A549 (cell line): ENCODE data around the gene MTFMT. TPM values are rescaled to one million over a fixed set of nuclear protein-coding genes. Genes with fewer than 3 reads are reported as not detected.

Source experiments
- ATAC-seq, 2 experiments: fragments of 200-7000 bp in 1 of 2; fragments of >200 bp in 1 of 2; cut with Nextera tagmentation in 1 of 2; cut with Tn5 transposase in 1 of 2; 3 replicates each; pipeline versions ENCODE4 v1.8.0 to v1.9.1; 2018 to 2020; ENCODE audit warnings: mild to moderate bottlenecking in 1 of 2, moderate library complexity in 1 of 2
- CTCF ChIA-PET: fragments of 300-600 bp; sonication (Branson Sonifier 250); formaldehyde crosslinking; extraction: SDS; loops from one replicate; lab custom pipeline; 2021; ENCODE audit warnings: antibody characterized with exemption, inconsistent platforms; lab: Yijun Ruan, JAX
- POLR2A ChIA-PET: fragments of 350-600 bp; formaldehyde crosslinking; extraction: SDS; loops from one replicate; lab custom pipeline; 2021; ENCODE audit warnings: antibody characterized with exemption, inconsistent platforms; lab: Yijun Ruan, JAX
- DNase-seq, 2 experiments: peaks; one replicate each; pipeline versions ENCODE4 v3.0.0 to v3.0.0-alpha.2; 2011 to 2016; ENCODE audit warnings: low read depth in 1 of 2, low spot score in 1 of 2
- FAIRE-seq: peaks from 2 replicates; lab custom pipeline; 2011; peaks lifted over from hg19 to GRCh38; lab: Jason Lieb, UNC
- H3K27ac ChIP-seq, 2 experiments: fragments of >200 bp; sonication (Bioruptor Twin); formaldehyde crosslinking; 3 replicates each; pipeline ENCODE4 v1.5.1; 2016 to 2017
- H3K4me1 ChIP-seq: fragments of >200 bp; sonication (Bioruptor Twin); formaldehyde crosslinking; 3 replicates; pipeline ENCODE4 v1.6.1; 2016
- H3K4me2 ChIP-seq: fragments of >200 bp; sonication (Bioruptor Twin); formaldehyde crosslinking; 3 replicates; pipeline ENCODE4 v1.6.1; 2016
- H3K4me3 ChIP-seq: fragments of >200 bp; sonication (Bioruptor Twin); formaldehyde crosslinking; 3 replicates; pipeline ENCODE4 v1.5.1; 2016
- H3K9me3 ChIP-seq: fragments of >200 bp; sonication (Bioruptor Twin); formaldehyde crosslinking; 3 replicates; pipeline ENCODE4 v1.6.1; 2016
- CBX2 ChIP-seq: fragments of 200-600 bp; sonication (generic); IDR thresholded peaks from 2 replicates; pipeline ENCODE4 v1.6.1; 2016; ENCODE audit warnings: low read depth, mild to moderate bottlenecking, borderline replicate concordance
- CEBPB ChIP-seq, 2 experiments: fragments of >200 bp in 1 of 2; sonication (Bioruptor Twin) in 1 of 2; formaldehyde crosslinking in 1 of 2; IDR thresholded peaks; 2 replicates each; pipeline ENCODE4 v1.6.1; 2012 to 2016
- CHD4 ChIP-seq: fragments of 200-600 bp; sonication (generic); IDR thresholded peaks from 2 replicates; pipeline ENCODE4 v1.6.1; 2016; ENCODE audit warnings: antibody characterized with exemption, mild to moderate bottlenecking, borderline replicate concordance
- EHF ChIP-seq: fragments of 250-450 bp; sonication (Bioruptor Pico); IDR thresholded peaks from 2 replicates; pipeline ENCODE4 v1.5.0; 2020; ENCODE audit warnings: mild to moderate bottlenecking
- EP300 ChIP-seq, 2 experiments: fragments of >200 bp; sonication (Bioruptor Twin); formaldehyde crosslinking; IDR thresholded peaks; 2 replicates in 1 of 2; 3 replicates in 1 of 2; pipeline ENCODE4 v1.6.1; 2016 to 2017
- ESRRA ChIP-seq: fragments of 150-350 bp; IDR thresholded peaks from 2 replicates; pipeline ENCODE4 v1.6.1; 2014; ENCODE audit warnings: mild to moderate bottlenecking, low read length, borderline replicate concordance
- FOSB ChIP-seq: fragments of 250-450 bp; sonication (Bioruptor Pico); IDR thresholded peaks from 2 replicates; pipeline ENCODE4 v1.5.0; 2020; ENCODE audit warnings: mild to moderate bottlenecking, moderate library complexity
- GATA3 ChIP-seq: IDR thresholded peaks from 2 replicates; pipeline ENCODE4 v1.6.1; 2012; ENCODE audit warnings: borderline replicate concordance
- HDAC2 ChIP-seq: fragments of 200-600 bp; sonication (generic); IDR thresholded peaks from 2 replicates; pipeline ENCODE4 v1.6.1; 2016
- HOXA7 ChIP-seq: fragments of 250-450 bp; sonication (Bioruptor Pico); IDR thresholded peaks from 2 replicates; pipeline ENCODE4 v1.5.0; 2020; ENCODE audit warnings: mild to moderate bottlenecking, moderate library complexity
- HOXB13 ChIP-seq: fragments of 250-450 bp; sonication (Bioruptor Pico); IDR thresholded peaks from 2 replicates; pipeline ENCODE4 v1.5.0; 2020; ENCODE audit warnings: low read depth, mild to moderate bottlenecking, moderate library complexity
- HOXB5 ChIP-seq: fragments of 250-450 bp; sonication (Bioruptor Pico); IDR thresholded peaks from 2 replicates; pipeline ENCODE4 v1.5.0; 2020; ENCODE audit warnings: mild to moderate bottlenecking, moderate library complexity
- JUN ChIP-seq, 2 experiments: fragments of >200 bp; sonication (Bioruptor Twin); formaldehyde crosslinking; IDR thresholded peaks; 2 replicates in 1 of 2; 3 replicates in 1 of 2; pipeline ENCODE4 v1.6.1; 2016 to 2017
- JUNB ChIP-seq: fragments of >200 bp; sonication (Bioruptor Twin); formaldehyde crosslinking; IDR thresholded peaks from 2 replicates; pipeline ENCODE4 v1.6.1; 2016
- MAFK ChIP-seq: fragments of 450-650 bp; IDR thresholded peaks from 2 replicates; pipeline ENCODE4 v1.6.1; 2014; ENCODE audit not compliant: partially characterized antibody
- MYC ChIP-seq: IDR thresholded peaks from 2 replicates; pipeline ENCODE4 v1.6.1; 2012; ENCODE audit warnings: mild to moderate bottlenecking, inconsistent platforms, low read length, improper control_type of control experiment, borderline replicate concordance
- NFE2L2 ChIP-seq: fragments of 150-350 bp; conservative IDR thresholded peaks from 2 replicates; pipeline ENCODE4 v1.6.1; 2014; ENCODE audit warnings: low read length
- NR3C1 ChIP-seq: fragments of >200 bp; sonication (Bioruptor Twin); formaldehyde crosslinking; IDR thresholded peaks from 3 replicates; pipeline ENCODE4 v1.6.1; 2017
- RARB ChIP-seq: fragments of 250-450 bp; sonication (Bioruptor Pico); IDR thresholded peaks from 2 replicates; pipeline ENCODE4 v1.8.0; 2021; ENCODE audit warnings: mild to moderate bottlenecking, moderate library complexity
- SMC3 ChIP-seq: fragments of >200 bp; sonication (Bioruptor Twin); formaldehyde crosslinking; IDR thresholded peaks from 3 replicates; pipeline ENCODE4 v1.6.1; 2018; ENCODE audit warnings: inconsistent platforms
- TFCP2L1 ChIP-seq: fragments of 250-450 bp; sonication (Bioruptor Pico); IDR thresholded peaks from 2 replicates; pipeline ENCODE4 v1.5.0; 2021; ENCODE audit warnings: mild to moderate bottlenecking
- TP53 ChIP-seq: fragments of 250-450 bp; sonication (Bioruptor Pico); IDR thresholded peaks from 2 replicates; pipeline ENCODE4 v1.5.0; 2021; ENCODE audit warnings: mild to moderate bottlenecking, moderate library complexity
- ZFP36 ChIP-seq: fragments of 450-650 bp; IDR thresholded peaks from 2 replicates; pipeline ENCODE4 v1.6.1; 2014; ENCODE audit warnings: borderline replicate concordance; ENCODE audit not compliant: partially characterized antibody
- WGBS: methylation state at CpG from one replicate; pipeline ENCODE4 v1.1.6; 2017; ENCODE audit errors: missing lambda C conversion rate; 5-methylcytosine and 5-hydroxymethylcytosine counted together
- polyA plus RNA-seq, 4 experiments: library from polyadenylated mRNA; depleted of rRNA in 3 of 4; stranded (reverse); fragments of >200 nt; fragmentation: RNase III in 1 of 4; extraction: RNeasy Plus Mini Kit Qiagen cat#74134 plus additional on column Dnase treatment in 1 of 4; gene quantifications; 2 replicates in 3 of 4; 3 replicates in 1 of 4; pipeline ENCODE4 v1.2.3, GENCODE V29; 2011 to 2017
- TF ChIP-seq, protein P1 (sequence below): IDR thresholded peaks from 2 replicates; pipeline ENCODE4 v1.6.1; 2012; ENCODE audit warnings: low read depth, borderline replicate concordance
- TF ChIP-seq, protein P2 (sequence below): fragments of >200 bp; sonication (Bioruptor Twin); formaldehyde crosslinking; IDR thresholded peaks from 3 replicates; pipeline ENCODE4 v1.6.1; 2016
- TF ChIP-seq, protein P3 (sequence below): IDR thresholded peaks from 2 replicates; pipeline ENCODE4 v1.6.1; 2012
- TF ChIP-seq, protein P4 (sequence below): fragments of 250-450 bp; sonication (Bioruptor Pico); IDR thresholded peaks from 2 replicates; pipeline ENCODE4 v1.5.0; 2021; ENCODE audit warnings: mild to moderate bottlenecking, moderate library complexity, borderline replicate concordance
- TF ChIP-seq, protein P5 (sequence below): fragments of 150-350 bp; IDR thresholded peaks from 2 replicates; pipeline ENCODE4 v1.6.1; 2014; ENCODE audit warnings: low read depth, mild to moderate bottlenecking, low read length

MTFMT gene
- polyA plus RNA-seq, 2 of the 4 experiments (the other 2 are of a cell fraction) = 21.4 to 23.4 TPM

DNA sequence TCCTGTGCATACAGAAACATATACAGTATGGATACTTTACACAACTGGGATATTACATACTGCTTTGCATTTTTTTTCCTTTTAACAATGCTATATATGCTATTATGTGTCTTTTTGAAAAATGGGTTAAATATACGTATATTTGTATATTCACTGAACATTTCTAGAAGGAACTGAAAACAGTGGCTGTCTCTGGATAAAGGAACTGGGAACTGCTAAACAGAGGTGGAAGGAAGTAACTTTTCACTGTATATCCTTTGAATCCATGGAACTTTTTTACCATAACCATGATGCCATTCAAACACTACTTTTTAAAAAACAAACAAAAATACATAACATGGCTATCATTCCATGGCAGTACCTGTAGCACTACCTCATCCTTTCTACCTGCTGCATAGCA, 1.8 kb downstream of the MTFMT start:
- TF ChIP-seq ESRRA (no peak), EP300 (IDR thresholded peaks at IDR 0.05) (no peak), HOXB5 (no peak), NR3C1 (no peak), TP53 (CRISPR knock-in tag) (no peak), EHF (CRISPR knock-in tag) (no peak), MYC (no peak)
- TF ChIP-seq, protein P1, sequence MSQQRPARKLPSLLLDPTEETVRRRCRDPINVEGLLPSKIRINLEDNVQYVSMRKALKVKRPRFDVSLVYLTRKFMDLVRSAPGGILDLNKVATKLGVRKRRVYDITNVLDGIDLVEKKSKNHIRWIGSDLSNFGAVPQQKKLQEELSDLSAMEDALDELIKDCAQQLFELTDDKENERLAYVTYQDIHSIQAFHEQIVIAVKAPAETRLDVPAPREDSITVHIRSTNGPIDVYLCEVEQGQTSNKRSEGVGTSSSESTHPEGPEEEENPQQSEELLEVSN = no peak
- TF ChIP-seq, all 56 proteins: peak for 0
- Histone ChIP-seq H3K27ac (no peak overlapping the region; a peak in 1 of 6 replicates), H3K4me1 (peaks cover 18% of the 10 kb centered on the region), H3K9me3 (no peaks in the 10 kb centered on the region), H3K4me2 (peak overlapping the region; percentile 98), H3K4me3 (peak overlapping the region; percentile 73; the same call in 2 of the 3 replicates)
- no peak for ATAC-seq
- no peak for FAIRE-seq
- 91% methylated on average over 1 of the region's 1 CpG for WGBS
- POLR2A ChIA-PET = no interaction called here
- CTCF ChIA-PET = interaction anchor here (0.8 to 1.7 kb wide), 2 partner anchors 18 to 50 kb away, joined by 3 to 6 read pairs; no protein-coding TSS in a partner anchor
- DNase-seq = no peak

DNA sequence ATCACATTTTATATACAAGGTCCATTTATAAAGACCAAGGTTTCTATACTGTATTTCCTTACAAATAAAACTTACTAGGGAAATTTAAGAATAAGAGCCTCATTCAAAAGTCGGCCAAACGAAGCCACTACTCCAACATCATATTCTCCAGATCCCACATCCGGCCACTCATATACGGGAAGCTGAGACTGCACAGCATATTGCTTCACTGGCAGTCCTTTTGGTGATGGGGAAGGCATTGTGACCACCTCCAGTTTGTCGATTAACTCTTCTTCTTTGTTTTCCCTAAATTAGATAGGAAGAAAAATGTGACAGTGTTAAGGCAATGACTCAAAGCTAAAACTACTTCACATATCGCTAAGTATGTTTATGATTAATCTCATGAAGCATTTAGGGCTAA, 2.7 kb downstream of the MTFMT start:
- FAIRE-seq = no peak
- CTCF ChIA-PET = interaction anchor here (0.6 to 1.7 kb wide), 5 partner anchors 13 to 270 kb away, joined by 3 to 6 read pairs (median 4); no protein-coding TSS in a partner anchor

DNA sequence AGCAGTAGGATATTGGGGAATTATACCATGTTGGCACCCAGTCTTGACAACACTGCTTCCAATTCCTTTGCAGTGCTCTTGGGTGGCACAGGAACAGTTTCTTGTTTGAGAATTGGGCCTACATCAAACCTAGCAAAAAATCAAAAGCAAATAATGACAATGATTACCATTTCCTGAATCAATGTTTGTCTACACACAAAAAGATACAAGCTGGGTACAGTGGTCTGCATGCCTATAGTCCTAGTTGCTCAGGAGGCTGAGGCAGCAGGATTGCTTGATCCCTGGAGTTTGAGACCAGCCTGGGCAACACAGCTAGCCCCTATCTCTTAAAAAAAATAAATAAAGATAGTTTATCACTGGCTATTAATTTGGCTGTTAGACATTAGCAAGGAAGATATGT, 8.0 kb downstream of the MTFMT start:
- Histone ChIP-seq H3K4me3 (no peak overlapping the region), H3K4me1 (peaks cover 13% of the 10 kb centered on the region; the same call in 2 of the 3 replicates), H3K4me2 (no peak overlapping the region), H3K27ac (no peak overlapping the region), H3K9me3 (no peaks in the 10 kb centered on the region)
- POLR2A ChIA-PET = no interaction called here
- CTCF ChIA-PET = interaction anchor here (0.6 to 5.2 kb wide), 6 partner anchors 12 to 553 kb away, joined by 3 to 16 read pairs (median 3); no protein-coding TSS in a partner anchor
- DNase-seq (no peak), ATAC-seq (no peak), FAIRE-seq (peak; percentile 43)
- TF ChIP-seq, protein P2, sequence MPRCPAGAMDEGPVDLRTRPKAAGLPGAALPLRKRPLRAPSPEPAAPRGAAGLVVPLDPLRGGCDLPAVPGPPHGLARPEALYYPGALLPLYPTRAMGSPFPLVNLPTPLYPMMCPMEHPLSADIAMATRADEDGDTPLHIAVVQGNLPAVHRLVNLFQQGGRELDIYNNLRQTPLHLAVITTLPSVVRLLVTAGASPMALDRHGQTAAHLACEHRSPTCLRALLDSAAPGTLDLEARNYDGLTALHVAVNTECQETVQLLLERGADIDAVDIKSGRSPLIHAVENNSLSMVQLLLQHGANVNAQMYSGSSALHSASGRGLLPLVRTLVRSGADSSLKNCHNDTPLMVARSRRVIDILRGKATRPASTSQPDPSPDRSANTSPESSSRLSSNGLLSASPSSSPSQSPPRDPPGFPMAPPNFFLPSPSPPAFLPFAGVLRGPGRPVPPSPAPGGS = no peak
- TF ChIP-seq ESRRA (no peak), TFCP2L1 (CRISPR knock-in tag) (no peak), MYC (no peak), HOXA7 (CRISPR knock-in tag) (no peak), NFE2L2 (no peak), CEBPB (IDR thresholded peaks at IDR 0.05) (no peak), HDAC2 (no peak), GATA3 (no peak), SMC3 (no peak), MAFK (no peak), CBX2 (no peak)
- TF ChIP-seq, protein P3, sequence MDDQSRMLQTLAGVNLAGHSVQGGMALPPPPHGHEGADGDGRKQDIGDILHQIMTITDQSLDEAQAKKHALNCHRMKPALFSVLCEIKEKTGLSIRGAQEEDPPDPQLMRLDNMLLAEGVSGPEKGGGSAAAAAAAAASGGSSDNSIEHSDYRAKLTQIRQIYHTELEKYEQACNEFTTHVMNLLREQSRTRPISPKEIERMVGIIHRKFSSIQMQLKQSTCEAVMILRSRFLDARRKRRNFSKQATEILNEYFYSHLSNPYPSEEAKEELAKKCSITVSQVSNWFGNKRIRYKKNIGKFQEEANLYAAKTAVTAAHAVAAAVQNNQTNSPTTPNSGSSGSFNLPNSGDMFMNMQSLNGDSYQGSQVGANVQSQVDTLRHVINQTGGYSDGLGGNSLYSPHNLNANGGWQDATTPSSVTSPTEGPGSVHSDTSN = no peak

More for the DNA sequence above, 2.7 kb downstream of the MTFMT start:
- H3K4me3 ChIP-seq = no peak overlapping the region
- TF ChIP-seq CHD4 (no peak), GATA3 (no peak), HOXB13 (no peak), EP300 (IDR thresholded peaks at IDR 0.05) (no peak), JUNB (no peak), RARB (CRISPR knock-in tag) (no peak), HOXA7 (CRISPR knock-in tag) (no peak), HOXB5 (no peak), JUN (IDR thresholded peaks at IDR 0.05) (no peak), ZFP36 (no peak), EHF (CRISPR knock-in tag) (no peak), FOSB (CRISPR knock-in tag) (no peak), CBX2 (no peak)
- TF ChIP-seq, protein P4, sequence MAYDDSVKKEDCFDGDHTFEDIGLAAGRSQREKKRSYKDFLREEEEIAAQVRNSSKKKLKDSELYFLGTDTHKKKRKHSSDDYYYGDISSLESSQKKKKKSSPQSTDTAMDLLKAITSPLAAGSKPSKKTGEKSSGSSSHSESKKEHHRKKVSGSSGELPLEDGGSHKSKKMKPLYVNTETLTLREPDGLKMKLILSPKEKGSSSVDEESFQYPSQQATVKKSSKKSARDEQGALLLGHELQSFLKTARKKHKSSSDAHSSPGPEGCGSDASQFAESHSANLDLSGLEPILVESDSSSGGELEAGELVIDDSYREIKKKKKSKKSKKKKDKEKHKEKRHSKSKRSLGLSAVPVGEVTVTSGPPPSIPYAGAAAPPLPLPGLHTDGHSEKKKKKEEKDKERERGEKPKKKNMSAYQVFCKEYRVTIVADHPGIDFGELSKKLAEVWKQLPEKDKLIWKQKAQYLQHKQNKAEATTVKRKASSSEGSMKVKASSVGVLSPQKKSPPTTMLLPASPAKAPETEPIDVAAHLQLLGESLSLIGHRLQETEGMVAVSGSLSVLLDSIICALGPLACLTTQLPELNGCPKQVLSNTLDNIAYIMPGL (CRISPR knock-in tag) = no peak
- TF ChIP-seq, protein P5, sequence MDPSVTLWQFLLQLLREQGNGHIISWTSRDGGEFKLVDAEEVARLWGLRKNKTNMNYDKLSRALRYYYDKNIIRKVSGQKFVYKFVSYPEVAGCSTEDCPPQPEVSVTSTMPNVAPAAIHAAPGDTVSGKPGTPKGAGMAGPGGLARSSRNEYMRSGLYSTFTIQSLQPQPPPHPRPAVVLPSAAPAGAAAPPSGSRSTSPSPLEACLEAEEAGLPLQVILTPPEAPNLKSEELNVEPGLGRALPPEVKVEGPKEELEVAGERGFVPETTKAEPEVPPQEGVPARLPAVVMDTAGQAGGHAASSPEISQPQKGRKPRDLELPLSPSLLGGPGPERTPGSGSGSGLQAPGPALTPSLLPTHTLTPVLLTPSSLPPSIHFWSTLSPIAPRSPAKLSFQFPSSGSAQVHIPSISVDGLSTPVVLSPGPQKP = no peak
- H3K4me1 ChIP-seq = peaks cover 17% of the 10 kb centered on the region
- H3K9me3 ChIP-seq = no peaks in the 10 kb centered on the region
- POLR2A ChIA-PET = no interaction called here
- ATAC-seq (no peak), DNase-seq (no peak)
- H3K27ac ChIP-seq = no peak overlapping the region
- 86% methylated on average over 6 of the region's 6 CpGs for WGBS
- no peak overlapping the region for H3K4me2 ChIP-seq
